Stomach (tissue), 9 donors: Measurements from ENCODE around the gene NETO2. TPM values are rescaled to one million over a fixed set of nuclear protein-coding genes. Genes with fewer than 3 reads are reported as not detected.

Source experiments
- DNase-seq, 2 donors: peaks; one replicate each; pipeline versions ENCODE4 v3.0.0 to v3.0.0-alpha.2; 2013 to 2019
- H3K27ac ChIP-seq, 5 donors: fragments of 200-600 bp in 4 of 5; sonication (generic) in 4 of 5; one replicate each; pipeline ENCODE4 v1.5.1; 2013 to 2019; ENCODE audit warnings: mild to moderate bottlenecking in 1 of 5, moderate library complexity in 1 of 5
- H3K27me3 ChIP-seq, 3 donors: fragments of 200-600 bp; sonication (generic); one replicate each; pipeline ENCODE4 v1.5.1; 2017 to 2019; ENCODE audit warnings: mixed run types in 1 of 3
- H3K36me3 ChIP-seq, 4 donors: fragments of 200-600 bp; sonication (generic); 1 replicate in 3 of 4; 2 replicates in 1 of 4; pipeline ENCODE4 v1.5.1; 2016 to 2019
- H3K4me1 ChIP-seq, 4 donors: fragments of 200-600 bp; sonication (generic); one replicate each; pipeline ENCODE4 v1.5.1; 2016 to 2019
- H3K4me3 ChIP-seq, 4 donors: fragments of 200-600 bp; sonication (generic) in 3 of 4; one replicate each; pipeline ENCODE4 v1.5.1; 2016 to 2019; ENCODE audit warnings: mild to moderate bottlenecking in 1 of 4
- H3K9me3 ChIP-seq, 4 donors: fragments of 200-600 bp; sonication (generic); one replicate each; pipeline ENCODE4 v1.5.1; 2016 to 2019
- EP300 ChIP-seq: sonication (generic); formaldehyde crosslinking; IDR thresholded peaks from one replicate; pipeline ENCODE4 v1.6.1; 2017; ENCODE audit warnings: antibody characterized with exemption
- POLR2A ChIP-seq, 4 donors: fragments of 450-650 bp; IDR thresholded peaks; one replicate each; pipeline ENCODE4 v1.6.1; 2016; ENCODE audit warnings: antibody characterized with exemption in 4 of 4, control low read depth in 2 of 4, mild to moderate bottlenecking in 1 of 4, moderate library complexity in 1 of 4
- POLR2AphosphoS5 ChIP-seq, 3 donors: sonication (generic); formaldehyde crosslinking; IDR thresholded peaks; one replicate each; pipeline ENCODE4 v1.6.1; 2016; ENCODE audit warnings: antibody characterized with exemption in 3 of 3
- WGBS, 5 donors: extraction: QIAGEN DNeasy Blood & Tissue Kit in 3 of 5; methylation state at CpG; one replicate each; pipeline versions ENCODE4 v1.1.5 to v1.1.7; 2013 to 2018; 5-methylcytosine and 5-hydroxymethylcytosine counted together
- intact Hi-C: fragments of 100-400 bp; cut with DNase I; formaldehyde crosslinking; loops from one replicate; pipeline ENCODE4 v1.15.1; 2023; ENCODE audit warnings: low total_unique reads
- polyA plus RNA-seq, 3 donors: library from polyadenylated mRNA; stranded (reverse); fragments of 200-250 nt; gene quantifications; one replicate each; pipeline ENCODE4 v1.2.3, GENCODE V29; 2013
- total RNA-seq, 5 donors: library from RNA; depleted of rRNA; stranded (reverse); fragments of >200 nt; gene quantifications; one replicate each; pipeline versions ENCODE4 v1.1.0 to v1.2.3, GENCODE V29; 2014 to 2016
- TF ChIP-seq, protein P1 (sequence below), 7 experiments: fragments of 450-650 bp in 4 of 7; fragments of 200-600 bp in 3 of 7; sonication (generic) in 3 of 7; IDR thresholded peaks; one replicate each; pipeline ENCODE4 v1.5.1; 2016 to 2019; ENCODE audit warnings: antibody characterized with exemption in 7 of 7, control low read depth in 2 of 7, mild to moderate bottlenecking in 1 of 7
- donor health status: healthy with polysubstance abuse.
- donor health status: Bipolar disorder and iron deficiency.
- donor health status: healthy.

Gene NETO2
- total and polyA plus RNA-seq, 8 donors = 0.45 to 9.3 (median 2.2) TPM; not detected in 1

DNA sequence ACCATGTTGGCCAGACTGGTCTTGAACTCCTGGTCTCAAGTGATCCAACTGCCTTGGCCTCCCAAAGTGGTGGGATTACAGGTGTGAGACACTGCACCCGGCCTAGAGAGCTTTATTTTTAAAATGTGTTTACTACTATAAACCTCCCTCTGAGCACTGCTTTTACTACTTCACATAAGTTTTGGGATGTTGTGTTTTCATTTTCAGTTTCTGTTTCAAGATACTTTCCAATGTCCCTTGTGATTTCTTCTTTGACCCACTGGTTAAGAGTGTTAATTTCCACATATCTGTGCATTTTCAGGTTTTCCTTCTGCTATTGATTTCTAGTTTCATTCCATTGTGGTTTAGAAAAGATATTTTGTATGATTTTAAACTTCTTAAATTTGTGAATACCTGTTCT lies 74.4 kb downstream of the NETO2 start:
- 52 to 75% (median 63%) methylated on average over 1 of the region's 1 CpG for WGBS, 5 donors
- intact Hi-C loops = no loop called here

DNA sequence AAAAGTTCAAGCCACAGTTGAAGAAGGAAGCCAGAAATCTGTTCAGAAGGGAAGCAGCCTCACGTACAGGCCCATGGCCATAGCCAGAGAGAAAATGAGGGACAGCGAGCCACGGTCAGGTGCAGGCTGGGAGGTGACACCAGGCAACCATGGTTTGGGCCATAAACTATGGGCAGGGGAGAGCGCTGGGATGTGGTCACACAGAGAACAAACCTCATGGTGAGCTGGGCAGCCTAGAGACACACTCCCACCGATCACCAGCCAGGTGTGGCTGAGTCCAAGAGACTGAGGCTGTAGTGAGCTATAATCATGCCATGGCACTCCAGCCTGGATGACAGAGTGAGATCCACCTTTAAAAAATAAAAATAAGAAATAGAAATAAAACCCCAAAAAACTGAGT lies 76.5 kb downstream of the NETO2 start:
- TF ChIP-seq POLR2AphosphoS5 (IDR thresholded peaks at IDR 0.05) = no peak
- H3K4me1 ChIP-seq = no peaks in the 10 kb centered on the region
- H3K36me3 ChIP-seq = no peaks in the 10 kb centered on the region
- 92 to 96% (median 93%) methylated on average over 5 of the region's 5 CpGs for WGBS, 5 donors
- no peaks in the 10 kb centered on the region for H3K27me3 ChIP-seq
- intact Hi-C loops = no loop called here
- DNase-seq = no peak
- H3K9me3 ChIP-seq = no peaks in the 10 kb centered on the region
- no peak overlapping the region for H3K27ac ChIP-seq
- H3K4me3 ChIP-seq = no peak overlapping the region

More for the DNA sequence above, 74.4 kb downstream of the NETO2 start:
- H3K27me3 ChIP-seq = no peaks in the 10 kb centered on the region
- H3K36me3 ChIP-seq = no peaks in the 10 kb centered on the region
- H3K27ac ChIP-seq = no peak overlapping the region
- no peak overlapping the region for H3K4me3 ChIP-seq
- no peak for DNase-seq
- H3K9me3 ChIP-seq = no peaks in the 10 kb centered on the region
- H3K4me1 ChIP-seq = no peaks in the 10 kb centered on the region
- TF ChIP-seq EP300 (no peak), POLR2AphosphoS5 (IDR thresholded peaks at IDR 0.05) (no peak), POLR2A (IDR thresholded peaks at IDR 0.05) (no peak)
- TF ChIP-seq, protein P1, sequence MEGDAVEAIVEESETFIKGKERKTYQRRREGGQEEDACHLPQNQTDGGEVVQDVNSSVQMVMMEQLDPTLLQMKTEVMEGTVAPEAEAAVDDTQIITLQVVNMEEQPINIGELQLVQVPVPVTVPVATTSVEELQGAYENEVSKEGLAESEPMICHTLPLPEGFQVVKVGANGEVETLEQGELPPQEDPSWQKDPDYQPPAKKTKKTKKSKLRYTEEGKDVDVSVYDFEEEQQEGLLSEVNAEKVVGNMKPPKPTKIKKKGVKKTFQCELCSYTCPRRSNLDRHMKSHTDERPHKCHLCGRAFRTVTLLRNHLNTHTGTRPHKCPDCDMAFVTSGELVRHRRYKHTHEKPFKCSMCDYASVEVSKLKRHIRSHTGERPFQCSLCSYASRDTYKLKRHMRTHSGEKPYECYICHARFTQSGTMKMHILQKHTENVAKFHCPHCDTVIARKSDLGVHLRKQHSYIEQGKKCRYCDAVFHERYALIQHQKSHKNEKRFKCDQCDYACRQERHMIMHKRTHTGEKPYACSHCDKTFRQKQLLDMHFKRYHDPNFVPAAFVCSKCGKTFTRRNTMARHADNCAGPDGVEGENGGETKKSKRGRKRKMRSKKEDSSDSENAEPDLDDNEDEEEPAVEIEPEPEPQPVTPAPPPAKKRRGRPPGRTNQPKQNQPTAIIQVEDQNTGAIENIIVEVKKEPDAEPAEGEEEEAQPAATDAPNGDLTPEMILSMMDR (IDR thresholded peaks at IDR 0.05) = no peak

DNA sequence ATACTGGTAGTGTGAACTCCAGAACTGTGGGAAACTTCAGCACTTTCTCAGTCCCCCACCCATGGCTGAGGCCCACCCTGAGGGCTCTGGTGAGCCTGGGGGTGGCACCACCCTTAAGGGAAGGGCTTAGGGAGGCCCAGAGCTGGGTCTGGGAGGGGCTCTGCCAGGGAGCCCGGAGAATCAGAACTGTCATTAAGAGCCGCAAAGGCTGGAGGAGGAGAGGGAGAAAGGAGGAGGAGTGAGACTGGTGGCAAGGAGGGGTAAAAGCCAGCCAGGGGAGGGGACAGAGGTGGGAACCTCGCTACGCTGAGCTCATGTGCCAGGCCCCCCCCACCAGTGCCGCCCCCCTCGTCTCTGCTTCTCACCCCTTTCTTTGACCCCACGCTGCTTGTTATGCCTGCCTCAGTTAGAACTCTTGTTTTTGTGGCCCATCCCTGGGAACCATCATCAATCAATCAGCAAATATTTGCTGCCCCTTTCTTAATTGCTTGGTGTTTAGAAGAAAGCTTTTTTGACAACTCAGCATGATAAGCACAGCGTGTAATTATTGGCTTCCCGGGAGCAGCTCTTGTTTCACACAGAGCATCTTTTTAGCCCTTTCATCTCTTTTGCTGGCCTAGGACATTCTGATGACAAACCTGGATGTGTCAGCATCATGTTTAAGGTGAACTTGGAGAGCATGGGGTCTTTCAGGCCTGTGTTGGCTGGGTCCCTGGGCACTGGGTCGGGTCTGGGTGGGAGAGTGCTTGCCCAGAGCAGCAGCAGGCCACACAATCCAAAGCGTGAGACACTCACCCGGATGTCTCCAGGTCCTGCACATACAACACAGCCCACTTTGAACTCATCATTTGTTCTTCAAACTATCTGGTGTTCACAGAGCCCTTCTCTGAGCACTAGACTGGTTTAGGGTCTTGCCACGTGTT lies 77.7 kb downstream of the NETO2 start:
- intact Hi-C loops = no loop called here
- Histone ChIP-seq H3K36me3 (no peaks in the 10 kb centered on the region), H3K4me1 (no peaks in the 10 kb centered on the region), H3K27me3 (no peaks in the 10 kb centered on the region), H3K9me3 (no peaks in the 10 kb centered on the region), H3K4me3 (no peak overlapping the region), H3K27ac (no peak overlapping the region)
- DNase-seq = no peak
- 37 to 39% (median 38%) methylated on average over 13 of the region's 13 CpGs for WGBS, 5 donors
- TF ChIP-seq POLR2AphosphoS5 (IDR thresholded peaks at IDR 0.05) (no peak), POLR2A (IDR thresholded peaks at IDR 0.05) (no peak), EP300 (no peak)
- TF ChIP-seq, protein P1 (IDR thresholded peaks at IDR 0.05) = no peak

DNA sequence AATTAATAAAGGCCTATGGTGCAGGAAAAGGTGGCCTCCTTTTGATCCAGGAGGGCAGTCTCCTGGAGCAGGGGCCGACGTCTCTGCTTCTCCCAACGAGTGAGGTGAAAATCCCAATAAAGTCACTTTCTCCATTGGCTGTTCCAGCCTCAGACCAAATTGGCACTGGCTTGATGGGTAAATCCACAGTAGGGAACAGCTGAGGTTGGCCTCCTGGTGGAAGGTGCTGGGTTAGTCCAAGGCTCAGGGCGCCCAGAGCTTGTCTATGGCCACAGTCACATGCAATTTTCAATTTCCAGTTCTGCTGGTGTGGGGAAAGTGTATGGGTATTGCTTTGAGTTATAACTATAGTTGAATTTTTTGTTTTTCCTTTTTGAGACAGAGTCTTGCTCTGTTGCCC lies 79.0 kb downstream of the NETO2 start:
- TF ChIP-seq, protein P1 (IDR thresholded peaks at IDR 0.05) = no peak
- no peak for TF ChIP-seq EP300
- TF ChIP-seq POLR2A (IDR thresholded peaks at IDR 0.05) = no peak
- no peak for TF ChIP-seq POLR2AphosphoS5 (IDR thresholded peaks at IDR 0.05)
- Histone ChIP-seq H3K4me1 (no peaks in the 10 kb centered on the region), H3K36me3 (no peaks in the 10 kb centered on the region), H3K27ac (no peak overlapping the region), H3K27me3 (no peaks in the 10 kb centered on the region), H3K4me3 (no peak overlapping the region), H3K9me3 (no peaks in the 10 kb centered on the region)
- intact Hi-C loops = no loop called here
- WGBS, 5 donors = 92 to 98% (median 94%) methylated on average over 4 of the region's 4 CpGs
- DNase-seq = no peak
